SK-N-SH (cell line): ENCODE results near the gene RPP14.

ENCODE experiments used
- CTCF ChIP-seq: fragments of 200-600 bp; sonication (generic); IDR thresholded peaks from 2 replicates; pipeline ENCODE4 v1.6.1; 2017; ENCODE audit warnings: antibody characterized with exemption, mild to moderate bottlenecking, moderate library complexity
- RAD21 ChIP-seq: IDR thresholded peaks from 2 replicates; pipeline ENCODE4 v1.6.1; 2012; ENCODE audit warnings: mild to moderate bottlenecking, low read length
- REST ChIP-seq: IDR thresholded peaks from 2 replicates; pipeline ENCODE4 v1.6.1; 2012; ENCODE audit warnings: mild to moderate bottlenecking, low read depth, low read length, moderate library complexity
- SMC3 ChIP-seq: IDR thresholded peaks from 2 replicates; pipeline ENCODE4 v1.6.1; 2012; ENCODE audit warnings: low read depth, low read length, improper control_type of control experiment
- TEAD4 ChIP-seq: IDR thresholded peaks from 2 replicates; pipeline ENCODE4 v1.4.0; 2012; ENCODE audit warnings: mild to moderate bottlenecking, borderline replicate concordance; ENCODE audit not compliant: insufficient read depth
- USF1 ChIP-seq: IDR thresholded peaks from 2 replicates; pipeline ENCODE4 v1.4.0; 2012; ENCODE audit warnings: low read depth, borderline replicate concordance
- TF ChIP-seq, protein P1 (sequence below): fragments of 150-350 bp; IDR thresholded peaks from 2 replicates; pipeline ENCODE4 v1.6.1; 2017; ENCODE audit warnings: antibody characterized with exemption, low read length, low read depth, borderline replicate concordance

DNA sequence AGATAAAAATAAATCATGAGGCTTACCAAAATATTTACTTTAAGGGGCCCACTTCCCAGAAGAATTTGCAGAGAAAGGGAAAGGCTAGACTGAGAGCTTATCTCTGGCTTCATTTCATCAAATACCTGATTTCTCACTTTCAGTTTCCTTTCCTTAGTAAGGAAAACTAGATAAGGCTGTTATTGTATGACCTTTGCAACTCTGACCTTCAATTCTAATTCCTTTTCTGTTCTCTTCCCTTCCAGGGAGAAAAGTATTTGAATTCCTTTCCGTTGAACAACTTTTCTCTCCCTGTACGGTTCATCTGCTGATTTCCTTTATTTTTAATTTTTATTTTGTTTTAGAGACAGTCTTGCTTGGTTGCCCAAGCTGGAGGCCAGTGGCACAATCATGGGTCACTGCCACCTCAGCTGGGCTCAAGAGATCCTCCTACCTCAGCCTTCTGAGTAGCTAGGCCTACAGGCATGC is 19.5 kb downstream of the RPP14 start:
- TF ChIP-seq CTCF (no peak), SMC3 (no peak), RAD21 (no peak), REST (no peak), TEAD4 (no peak), USF1 (no peak)
- TF ChIP-seq, protein P1, sequence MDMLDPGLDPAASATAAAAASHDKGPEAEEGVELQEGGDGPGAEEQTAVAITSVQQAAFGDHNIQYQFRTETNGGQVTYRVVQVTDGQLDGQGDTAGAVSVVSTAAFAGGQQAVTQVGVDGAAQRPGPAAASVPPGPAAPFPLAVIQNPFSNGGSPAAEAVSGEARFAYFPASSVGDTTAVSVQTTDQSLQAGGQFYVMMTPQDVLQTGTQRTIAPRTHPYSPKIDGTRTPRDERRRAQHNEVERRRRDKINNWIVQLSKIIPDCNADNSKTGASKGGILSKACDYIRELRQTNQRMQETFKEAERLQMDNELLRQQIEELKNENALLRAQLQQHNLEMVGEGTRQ = no peak
